Measurements from ENCODE around the gene CLDN5.
"Not testable (repeated sequence)": the region's sequence is repeated elsewhere in the genome, so short reads cannot be mapped to it uniquely, and the experiment has no call there.

CLDN5 gene

GRCh38 chr22:19548427-19548826, 24.2 kb upstream of the CLDN5 start:
- not testable (repeated sequence) for DNase-seq (ENCODE audit: low read depth)

- no peak for DNase-seq (ENCODE audit: low read depth)
These were observed 23.4 kb upstream of the CLDN5 start for GRCh38 chr22:19547620-19548019.

- DNase-seq (ENCODE audit: low read depth): no peak
These were observed 22.5 kb upstream of the CLDN5 start for GRCh38 chr22:19546680-19547079.

- DNase-seq (ENCODE audit: low read depth): no peak
These were observed 21.7 kb upstream of the CLDN5 start for GRCh38 chr22:19545935-19546207.

GRCh38 chr22:19543970-19544708, 19.9 kb upstream of the CLDN5 start:
- no peak for DNase-seq (ENCODE audit: low read depth)

- no peak for DNase-seq (ENCODE audit: low read depth)
These were observed 16.2 kb upstream of the CLDN5 start for GRCh38 chr22:19540394-19540793.

GRCh38 chr22:19537941-19538488, 13.8 kb upstream of the CLDN5 start:
- no peak for DNase-seq (ENCODE audit: low read depth)

- no peak for DNase-seq (ENCODE audit: low read depth)
These were observed 12.4 kb upstream of the CLDN5 start for GRCh38 chr22:19536564-19536963.

GRCh38 chr22:19535001-19535400, 10.8 kb upstream of the CLDN5 start:
- DNase-seq (ENCODE audit: low read depth): no peak

- DNase-seq (ENCODE audit: low read depth): no peak
These were observed 9.6 kb upstream of the CLDN5 start for GRCh38 chr22:19533857-19534256.

- no peak for DNase-seq (ENCODE audit: low read depth)
These were observed 8.9 kb upstream of the CLDN5 start for GRCh38 chr22:19533049-19533626.

GRCh38 chr22:19531327-19531726, 7.1 kb upstream of the CLDN5 start:
- not testable (repeated sequence) for DNase-seq (ENCODE audit: low read depth)

- DNase-seq (ENCODE audit: low read depth): no peak
These were observed 6.5 kb upstream of the CLDN5 start for GRCh38 chr22:19530751-19531150.

GRCh38 chr22:19529811-19530210, 5.6 kb upstream of the CLDN5 start:
- DNase-seq (ENCODE audit: low read depth): no peak

GRCh38 chr22:19527861-19528417, 3.7 kb upstream of the CLDN5 start:
- DNase-seq (ENCODE audit: low read depth): no peak

- no peak for DNase-seq (ENCODE audit: low read depth)
These were observed 3.1 kb upstream of the CLDN5 start for GRCh38 chr22:19527321-19527721.

GRCh38 chr22:19526702-19527111, 2.5 kb upstream of the CLDN5 start:
- no peak for DNase-seq (ENCODE audit: low read depth)

- no peak for DNase-seq (ENCODE audit: low read depth)
These were observed 2.0 kb upstream of the CLDN5 start for GRCh38 chr22:19526076-19526701.

GRCh38 chr22:19525666-19526065, 1.5 kb upstream of the CLDN5 start:
- no peak for DNase-seq (ENCODE audit: low read depth)

GRCh38 chr22:19525116-19525660, 978 bp upstream of the CLDN5 start:
- no peak for DNase-seq (ENCODE audit: low read depth)

- DNase-seq (ENCODE audit: low read depth): no peak
These were observed 705 bp downstream of the CLDN5 start for GRCh38 chr22:19523240-19524169.

GRCh38 chr22:19522881-19523239, 1.4 kb downstream of the CLDN5 start:
- no peak for DNase-seq (ENCODE audit: low read depth)

All from stimulated activated CD8-positive, alpha-beta memory T cell treated with anti-CD3 and anti-CD28 coated beads, Interleukin-7, amount 100 ng/mL, for 24 hours (primary cell).